HepG2 (cell line): ENCODE data around the gene MYCT1. TPM values are rescaled to one million over a fixed set of nuclear protein-coding genes. Genes with fewer than 3 reads are reported as not detected.
A peak's percentile ranks its signal among the peaks of the same experiment; 100 is the strongest.

Source experiments
- ATAC-seq: fragments of 200-7000 bp; cut with Tn5 transposase; 3 replicates; pipeline ENCODE4 v1.9.1; 2020; ENCODE audit warnings: mild to moderate bottlenecking, moderate library complexity
- BruUV-seq: library from RNA; stranded (reverse); fragments of 400-500 nt; replicated peaks from 2 replicates; lab custom pipeline; 2021; lab: Mats Ljungman, UMichigan
- CTCF ChIA-PET: fragments of 300-600 bp; formaldehyde crosslinking; extraction: SDS; loops from one replicate; lab custom pipeline; 2021; ENCODE audit warnings: low total read pairs, inconsistent platforms, low intra/inter-chr PET ratio; lab: Yijun Ruan, JAX
- POLR2A ChIA-PET: fragments of 350-600 bp; sonication (Branson Sonifier 250); formaldehyde crosslinking; loops from one replicate; lab custom pipeline; 2020; ENCODE audit warnings: antibody characterized with exemption, inconsistent platforms; lab: Yijun Ruan, JAX
- DNase-seq: peaks from one replicate; pipeline ENCODE4 v3.0.0-alpha.2; 2015; ENCODE audit warnings: low spot score
- FAIRE-seq: peaks from 3 replicates; lab custom pipeline; 2011; peaks lifted over from hg19 to GRCh38; lab: Jason Lieb, UNC
- H2AFZ ChIP-seq: one replicate; pipeline ENCODE4 v1.6.1; 2011; ENCODE audit warnings: low read length, inconsistent platforms
- H3K27ac ChIP-seq: fragments of 300-600 bp; 3 replicates; pipeline ENCODE4 v1.8.0; 2011; ENCODE audit warnings: mixed run types, mild to moderate bottlenecking, mixed read lengths, low read length, inconsistent platforms; ENCODE audit not compliant: insufficient read depth; ENCODE audit errors: extremely low read length
- H3K27me3 ChIP-seq, 2 experiments: fragments of 200-600 bp in 1 of 2; 2 replicates in 1 of 2; 3 replicates in 1 of 2; pipeline versions ENCODE4 v1.6.0 to v1.8.0; 2011; ENCODE audit warnings: low read length in 2 of 2, mild to moderate bottlenecking in 2 of 2, moderate library complexity in 2 of 2, inconsistent platforms in 1 of 2; ENCODE audit not compliant: insufficient read depth in 2 of 2, control insufficient read depth in 1 of 2
- H3K36me3 ChIP-seq, 2 experiments: fragments of 200-600 bp in 1 of 2; replicated peaks in 1 of 2; 2 replicates in 1 of 2; 3 replicates in 1 of 2; pipeline versions ENCODE4 v1.5.1 to v1.8.0; 2011; ENCODE audit warnings: low read length in 2 of 2, inconsistent platforms in 1 of 2; ENCODE audit not compliant: insufficient read depth in 2 of 2, control insufficient read depth in 1 of 2
- H3K4me1 ChIP-seq: 2 replicates; pipeline ENCODE4 v1.5.1; 2012; ENCODE audit warnings: low read length, inconsistent platforms; ENCODE audit not compliant: insufficient read depth
- H3K4me2 ChIP-seq: 2 replicates; pipeline ENCODE4 v1.6.0; 2011; ENCODE audit warnings: low read depth, low read length, inconsistent platforms
- H3K4me3 ChIP-seq, 3 experiments: fragments of 200-600 bp in 1 of 3; sonication (generic), shearing (Covaris generic) in 1 of 3; replicated peaks in 1 of 3; 2 replicates each; pipeline ENCODE4 v1.5.1; 2011 to 2016; ENCODE audit warnings: low read length in 3 of 3, inconsistent platforms in 2 of 3, low read depth in 2 of 3, mild to moderate bottlenecking in 2 of 3, control low read depth in 1 of 3, mixed read lengths in 1 of 3; ENCODE audit not compliant: insufficient read depth in 1 of 3
- H3K79me2 ChIP-seq: one replicate; pipeline ENCODE4 v1.6.1; 2011; ENCODE audit warnings: low read length, inconsistent platforms; ENCODE audit not compliant: insufficient read depth
- H3K9ac ChIP-seq: 2 replicates; pipeline ENCODE4 v1.6.0; 2011; ENCODE audit warnings: mild to moderate bottlenecking, low read depth, low read length, inconsistent platforms; ENCODE audit not compliant: insufficient read depth
- H3K9me3 ChIP-seq: 2 replicates; pipeline ENCODE4 v1.5.1; 2012; ENCODE audit warnings: mild to moderate bottlenecking, low read length
- H4K20me1 ChIP-seq: 2 replicates; pipeline ENCODE4 v1.6.0; 2011; ENCODE audit warnings: inconsistent platforms, mild to moderate bottlenecking, low read length, moderate library complexity; ENCODE audit not compliant: insufficient read depth
- ADNP ChIP-seq: sonication (generic); formaldehyde crosslinking; IDR thresholded peaks from 2 replicates; pipeline ENCODE4 v1.4.0; 2020; ENCODE audit warnings: missing genetic modification reagents
- EP300 ChIP-seq, 3 experiments: sonication (generic) in 1 of 3; formaldehyde crosslinking in 1 of 3; IDR thresholded peaks; 2 replicates each; pipeline versions ENCODE4 v1.5.1 to v1.6.1; 2011 to 2020; ENCODE audit warnings: low read depth in 2 of 3, low read length in 2 of 3, borderline replicate concordance in 1 of 3, improper control_type of control experiment in 1 of 3, mild to moderate bottlenecking in 1 of 3, missing genetic modification reagents in 1 of 3, moderate library complexity in 1 of 3
- KAT8 ChIP-seq: IDR thresholded peaks from 2 replicates; pipeline ENCODE4 v1.6.1; 2016; ENCODE audit warnings: missing genetic modification reagents, missing compliant biosample characterization
- LRRFIP1 ChIP-seq: sonication (generic); formaldehyde crosslinking; conservative IDR thresholded peaks from 2 replicates; pipeline ENCODE4 v1.4.0; 2020; ENCODE audit warnings: missing genetic modification reagents
- NFAT5 ChIP-seq: sonication (generic); formaldehyde crosslinking; IDR thresholded peaks from 2 replicates; pipeline ENCODE4 v1.4.0; 2020; ENCODE audit warnings: missing genetic modification reagents
- SMC3 ChIP-seq: IDR thresholded peaks from 2 replicates; pipeline ENCODE4 v1.6.1; 2011; ENCODE audit warnings: low read length, improper control_type of control experiment
- STAG1 ChIP-seq: sonication (generic); formaldehyde crosslinking; IDR thresholded peaks from 2 replicates; pipeline ENCODE4 v1.4.0; 2020; ENCODE audit warnings: missing genetic modification reagents
- TMF1 ChIP-seq: sonication (generic); formaldehyde crosslinking; IDR thresholded peaks from 2 replicates; pipeline ENCODE4 v1.8.1; 2022; ENCODE audit warnings: low read depth, missing genetic modification reagents
- ZFP36L2 ChIP-seq: sonication (generic); formaldehyde crosslinking; IDR thresholded peaks from 2 replicates; pipeline ENCODE4 v1.4.0; 2020; ENCODE audit warnings: missing genetic modification reagents
- ZNF296 ChIP-seq: sonication (generic); formaldehyde crosslinking; conservative IDR thresholded peaks from 2 replicates; pipeline ENCODE4 v1.5.0; 2020; ENCODE audit warnings: mild to moderate bottlenecking, missing genetic modification reagents
- ZNF672 ChIP-seq: sonication (generic); formaldehyde crosslinking; IDR thresholded peaks from 2 replicates; pipeline ENCODE4 v1.8.1; 2022; ENCODE audit warnings: missing genetic modification reagents
- ZNF776 ChIP-seq: sonication (generic); formaldehyde crosslinking; IDR thresholded peaks from 2 replicates; pipeline ENCODE4 v1.4.0; 2020; ENCODE audit warnings: mild to moderate bottlenecking, missing genetic modification reagents
- WGBS: methylation state at CpG from one replicate; pipeline ENCODE4 v1.1.6; 2017; ENCODE audit warnings: low lambda C conversion rate; 5-methylcytosine and 5-hydroxymethylcytosine counted together
- in situ Hi-C: cut with HindIII; loops from 2 replicates; pipeline ENCODE4 v1.10.0; 2017; ENCODE audit warnings: low pct_unique_long_range_greater_than_20kb; ENCODE audit not compliant: extremely low pct_ligation_motif_present
- intact Hi-C: fragments of 100-400 bp; cut with micrococcal nuclease; formaldehyde crosslinking; loops from one replicate; pipeline ENCODE4 v1.10.0; 2022; ENCODE audit not compliant: unreplicated experiment
- polyA plus RNA-seq, 8 experiments: library from polyadenylated mRNA; depleted of rRNA in 3 of 8; stranded (reverse) in 7 of 8; unstranded in 1 of 8; fragments of >200 nt; fragmentation: Illumina TruSeq in 4 of 8; extraction: Trizol in 4 of 8; gene quantifications; 2 replicates each; pipeline versions ENCODE4 v1.2.1 to v1.2.3, GENCODE V29; 2011 to 2016; ENCODE audit warnings: low read depth in 4 of 8, missing spikeins in 1 of 8, mixed read lengths in 1 of 8; ENCODE audit not compliant: insufficient read depth in 1 of 8
- total RNA-seq, 5 experiments: library from RNA; depleted of rRNA; stranded (reverse); fragments of >200 nt; fragmentation: Illumina TruSeq; extraction: Trizol; gene quantifications; 2 replicates each; pipeline ENCODE4 v1.2.3, GENCODE V29; 2016; ENCODE audit warnings: low read depth in 1 of 5
- TF ChIP-seq, protein P1 (sequence below): sonication (generic); formaldehyde crosslinking; IDR thresholded peaks from 2 replicates; pipeline ENCODE4 v1.5.0; 2020; ENCODE audit warnings: mild to moderate bottlenecking, missing genetic modification reagents, moderate library complexity
- TF ChIP-seq, protein P2 (sequence below): sonication (generic); formaldehyde crosslinking; IDR thresholded peaks from 2 replicates; pipeline ENCODE4 v1.4.0; 2020; ENCODE audit warnings: missing genetic modification reagents

The MYCT1 gene
- total and polyA plus RNA-seq, 2 of the 13 experiments (the other 11 are each of a cell fraction or from before 2014, with no cell fraction given): not detected

DNA sequence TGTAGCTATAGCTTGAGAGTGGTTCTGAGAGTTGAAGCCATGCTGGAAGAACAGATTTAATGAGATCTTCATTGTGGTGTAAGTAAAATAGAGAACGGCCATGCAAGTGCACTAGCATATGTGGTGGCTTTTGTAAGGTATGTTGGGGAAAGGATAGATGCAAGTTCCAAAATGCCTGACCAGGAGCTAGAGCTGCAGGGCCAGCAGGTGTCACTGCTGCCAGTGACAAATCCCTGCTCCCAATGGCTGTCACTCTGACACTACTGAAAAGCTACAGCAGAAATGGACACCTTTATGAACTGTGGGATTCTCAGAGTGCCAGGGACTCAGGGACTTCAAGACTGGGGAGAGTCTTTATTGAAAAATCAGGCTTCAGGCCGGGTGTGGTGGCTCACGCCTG, 29.8 kb downstream of the MYCT1 start:
- no peak overlapping the region for H3K4me3 ChIP-seq
- no peaks in the 10 kb centered on the region for H3K79me2 ChIP-seq
- no peaks in the 10 kb centered on the region for H3K36me3 ChIP-seq
- no peaks in the 10 kb centered on the region for H3K9me3 ChIP-seq
- intact Hi-C loops (loop anchor here (1.0 kb wide), 1 partner anchor 221 kb away; no protein-coding TSS in a partner anchor), in situ Hi-C loops (no loop called here)
- H3K27ac ChIP-seq: no peak overlapping the region
- H4K20me1 ChIP-seq: no peaks in the 10 kb centered on the region
- H3K9ac ChIP-seq: no peak overlapping the region
- ATAC-seq (peak; percentile 90), FAIRE-seq (no peak), DNase-seq (no peak)
- no TSS peak for BruUV-seq
- TF ChIP-seq ZNF296 (CRISPR knock-in tag) (no peak), TMF1 (CRISPR knock-in tag) (no peak), STAG1 (CRISPR knock-in tag) (peak; percentile 34; the same call in 1 of the 2 replicates), ZNF776 (no peak), SMC3 (peak; percentile 29; the same call in 1 of the 2 replicates), ZFP36L2 (no peak), KAT8 (CRISPR knock-in tag) (no peak), ZNF672 (CRISPR knock-in tag) (no peak), LRRFIP1 (CRISPR knock-in tag) (no peak), ADNP (CRISPR knock-in tag) (no peak), EP300 (IDR thresholded peaks at IDR 0.05; ENCODE audit: low read depth in 2 of 2, low read length in 2 of 2) (no peak), EP300 (CRISPR knock-in tag; IDR thresholded peaks at IDR 0.05; ENCODE audit: borderline replicate concordance) (no peak), NFAT5 (no peak)
- TF ChIP-seq, protein P1, sequence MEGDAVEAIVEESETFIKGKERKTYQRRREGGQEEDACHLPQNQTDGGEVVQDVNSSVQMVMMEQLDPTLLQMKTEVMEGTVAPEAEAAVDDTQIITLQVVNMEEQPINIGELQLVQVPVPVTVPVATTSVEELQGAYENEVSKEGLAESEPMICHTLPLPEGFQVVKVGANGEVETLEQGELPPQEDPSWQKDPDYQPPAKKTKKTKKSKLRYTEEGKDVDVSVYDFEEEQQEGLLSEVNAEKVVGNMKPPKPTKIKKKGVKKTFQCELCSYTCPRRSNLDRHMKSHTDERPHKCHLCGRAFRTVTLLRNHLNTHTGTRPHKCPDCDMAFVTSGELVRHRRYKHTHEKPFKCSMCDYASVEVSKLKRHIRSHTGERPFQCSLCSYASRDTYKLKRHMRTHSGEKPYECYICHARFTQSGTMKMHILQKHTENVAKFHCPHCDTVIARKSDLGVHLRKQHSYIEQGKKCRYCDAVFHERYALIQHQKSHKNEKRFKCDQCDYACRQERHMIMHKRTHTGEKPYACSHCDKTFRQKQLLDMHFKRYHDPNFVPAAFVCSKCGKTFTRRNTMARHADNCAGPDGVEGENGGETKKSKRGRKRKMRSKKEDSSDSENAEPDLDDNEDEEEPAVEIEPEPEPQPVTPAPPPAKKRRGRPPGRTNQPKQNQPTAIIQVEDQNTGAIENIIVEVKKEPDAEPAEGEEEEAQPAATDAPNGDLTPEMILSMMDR (CRISPR knock-in tag): peak; percentile 53
- TF ChIP-seq, protein P2, sequence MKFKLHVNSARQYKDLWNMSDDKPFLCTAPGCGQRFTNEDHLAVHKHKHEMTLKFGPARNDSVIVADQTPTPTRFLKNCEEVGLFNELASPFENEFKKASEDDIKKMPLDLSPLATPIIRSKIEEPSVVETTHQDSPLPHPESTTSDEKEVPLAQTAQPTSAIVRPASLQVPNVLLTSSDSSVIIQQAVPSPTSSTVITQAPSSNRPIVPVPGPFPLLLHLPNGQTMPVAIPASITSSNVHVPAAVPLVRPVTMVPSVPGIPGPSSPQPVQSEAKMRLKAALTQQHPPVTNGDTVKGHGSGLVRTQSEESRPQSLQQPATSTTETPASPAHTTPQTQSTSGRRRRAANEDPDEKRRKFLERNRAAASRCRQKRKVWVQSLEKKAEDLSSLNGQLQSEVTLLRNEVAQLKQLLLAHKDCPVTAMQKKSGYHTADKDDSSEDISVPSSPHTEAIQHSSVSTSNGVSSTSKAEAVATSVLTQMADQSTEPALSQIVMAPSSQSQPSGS (CRISPR knock-in tag): no peak
- ChIA-PET POLR2A (no interaction called here), CTCF (no interaction called here)
- no peak overlapping the region for H2AFZ ChIP-seq
- no peaks in the 10 kb centered on the region for H3K4me1 ChIP-seq
- 21% methylated on average over 3 of the region's 3 CpGs for WGBS
- H3K27me3 ChIP-seq: no peaks in the 10 kb centered on the region
- H3K4me2 ChIP-seq: no peak overlapping the region
